GM12874 (cell line): ENCODE measurements around the gene ARMH2.

Experiments
- TF ChIP-seq, protein P1 (sequence below): IDR thresholded peaks from 2 replicates; pipeline ENCODE4 v1.5.1; 2011; ENCODE audit warnings: low read depth, mild to moderate bottlenecking, control low read depth, low read length, moderate library complexity; ENCODE audit not compliant: insufficient read depth

ARMH2 gene

DNA sequence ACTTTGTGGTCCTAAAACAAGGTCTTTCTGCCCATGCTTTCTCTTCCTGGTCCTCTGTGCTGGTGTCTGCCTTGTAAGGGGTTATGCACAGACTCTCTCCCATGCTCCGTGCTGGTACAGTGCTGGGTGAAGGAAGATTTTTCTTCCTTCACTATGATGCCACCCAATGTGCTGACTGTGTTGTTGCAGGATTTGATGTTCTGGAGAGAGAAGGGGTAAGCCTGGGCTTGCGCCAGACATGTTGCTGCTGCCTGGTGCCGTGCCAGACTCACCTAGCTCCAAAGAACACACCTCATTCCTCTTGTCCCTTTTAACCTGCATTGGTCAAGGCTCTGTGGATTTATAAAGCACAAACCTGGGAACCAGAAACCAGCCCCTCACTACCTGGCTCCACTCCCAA lies 28.4 kb upstream of the ARMH2 start:
- TF ChIP-seq, protein P1, sequence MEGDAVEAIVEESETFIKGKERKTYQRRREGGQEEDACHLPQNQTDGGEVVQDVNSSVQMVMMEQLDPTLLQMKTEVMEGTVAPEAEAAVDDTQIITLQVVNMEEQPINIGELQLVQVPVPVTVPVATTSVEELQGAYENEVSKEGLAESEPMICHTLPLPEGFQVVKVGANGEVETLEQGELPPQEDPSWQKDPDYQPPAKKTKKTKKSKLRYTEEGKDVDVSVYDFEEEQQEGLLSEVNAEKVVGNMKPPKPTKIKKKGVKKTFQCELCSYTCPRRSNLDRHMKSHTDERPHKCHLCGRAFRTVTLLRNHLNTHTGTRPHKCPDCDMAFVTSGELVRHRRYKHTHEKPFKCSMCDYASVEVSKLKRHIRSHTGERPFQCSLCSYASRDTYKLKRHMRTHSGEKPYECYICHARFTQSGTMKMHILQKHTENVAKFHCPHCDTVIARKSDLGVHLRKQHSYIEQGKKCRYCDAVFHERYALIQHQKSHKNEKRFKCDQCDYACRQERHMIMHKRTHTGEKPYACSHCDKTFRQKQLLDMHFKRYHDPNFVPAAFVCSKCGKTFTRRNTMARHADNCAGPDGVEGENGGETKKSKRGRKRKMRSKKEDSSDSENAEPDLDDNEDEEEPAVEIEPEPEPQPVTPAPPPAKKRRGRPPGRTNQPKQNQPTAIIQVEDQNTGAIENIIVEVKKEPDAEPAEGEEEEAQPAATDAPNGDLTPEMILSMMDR = no peak

DNA sequence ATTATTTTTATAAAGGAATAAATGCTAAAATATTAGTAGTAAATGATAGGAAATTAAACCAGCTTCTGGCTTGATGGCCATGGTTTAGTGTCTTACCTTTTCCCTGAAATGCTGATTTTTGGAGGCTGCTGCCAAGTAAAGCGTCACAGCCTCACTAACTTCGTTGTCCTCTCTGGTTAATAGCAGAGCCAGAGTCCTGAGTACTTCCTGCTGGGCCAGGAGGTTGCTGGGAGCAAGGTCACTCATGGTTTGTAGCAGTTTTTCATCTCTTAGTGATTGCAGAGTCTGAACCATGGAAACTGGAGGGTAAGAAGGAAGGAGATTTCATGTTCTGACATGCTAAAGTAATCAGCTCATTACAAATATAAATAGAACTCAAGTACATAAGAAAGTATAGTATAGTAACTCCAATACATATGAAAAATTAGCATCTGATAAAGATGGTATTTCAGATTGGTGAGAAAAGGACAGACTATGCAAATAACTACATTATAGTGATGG lies 26.5 kb upstream of the ARMH2 start:
- TF ChIP-seq, protein P1 = no peak

DNA sequence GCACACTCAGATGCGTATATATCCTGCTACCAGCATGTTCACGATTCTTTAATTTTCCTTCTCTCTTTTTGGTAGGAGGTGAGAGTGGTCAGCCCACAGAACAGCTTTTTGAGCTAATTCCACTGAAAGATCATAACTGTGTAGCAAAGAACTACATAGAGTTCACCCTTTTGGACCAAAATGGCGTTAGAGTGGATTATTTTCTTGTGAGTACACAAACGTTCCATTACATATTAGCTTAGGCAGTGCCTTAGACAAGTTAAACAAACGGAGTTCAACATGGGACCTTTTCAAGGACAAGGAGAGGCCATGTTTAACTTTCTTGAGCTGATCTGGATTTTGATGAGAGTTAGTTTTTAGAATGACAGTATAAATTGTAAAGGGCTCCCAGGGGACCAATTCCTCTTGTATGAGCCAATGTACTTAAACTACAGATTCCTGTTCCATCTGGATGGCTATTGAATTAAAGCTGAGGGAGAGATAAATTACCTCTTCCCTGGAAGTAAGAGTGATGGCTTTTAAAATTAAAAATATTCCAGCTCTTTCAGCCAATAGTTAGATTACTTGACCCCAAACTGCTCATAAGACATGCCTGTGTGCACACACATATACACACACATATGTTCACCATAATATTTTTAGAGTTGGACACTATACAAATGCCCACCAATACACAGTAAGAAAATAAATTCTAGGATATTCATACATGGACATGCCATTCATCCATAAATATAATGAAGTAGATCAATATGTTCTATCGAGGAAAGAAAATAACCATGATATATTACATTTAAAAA lies 25.6 kb upstream of the ARMH2 start:
- TF ChIP-seq, protein P1 = no peak

DNA sequence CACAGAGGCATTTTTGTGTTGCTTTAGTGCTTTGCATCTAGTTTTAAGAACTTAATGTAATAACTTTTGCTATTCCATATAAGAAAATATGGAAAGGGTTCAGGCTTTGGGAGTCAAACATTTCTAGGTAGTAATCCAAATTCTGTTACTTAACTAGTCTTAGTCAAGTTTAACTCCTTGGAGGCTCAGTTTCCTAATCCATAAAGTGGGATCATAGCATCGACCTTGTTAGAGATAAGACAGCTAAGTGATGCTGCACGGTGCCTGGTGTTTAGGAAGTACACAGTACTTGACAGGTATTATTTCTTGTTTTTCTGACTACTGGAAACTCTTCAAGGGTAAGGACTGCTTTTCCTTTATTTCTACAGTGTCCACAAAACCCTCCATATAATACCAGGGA lies 24.5 kb upstream of the ARMH2 start:
- TF ChIP-seq, protein P1 = no peak

DNA sequence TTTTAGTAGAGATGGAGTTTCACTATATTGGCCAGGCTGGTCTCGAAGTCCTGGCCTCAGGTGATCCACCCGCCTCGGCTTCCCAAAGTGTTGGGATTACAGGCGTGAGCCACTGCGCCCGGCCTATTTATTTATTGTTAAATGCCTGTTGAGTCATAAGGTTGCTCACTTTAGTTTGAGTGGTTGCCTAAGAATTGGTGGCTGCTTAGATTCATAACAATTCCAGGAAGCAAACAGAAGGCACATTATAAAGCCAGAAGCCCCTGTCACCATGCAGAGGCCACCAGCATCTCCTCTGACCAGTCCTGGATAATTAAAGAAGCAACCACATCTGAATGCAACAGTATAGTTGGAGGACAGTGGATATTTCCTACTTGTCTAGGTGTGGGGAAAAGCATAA lies 24.0 kb upstream of the ARMH2 start:
- TF ChIP-seq, protein P1 = no peak

DNA sequence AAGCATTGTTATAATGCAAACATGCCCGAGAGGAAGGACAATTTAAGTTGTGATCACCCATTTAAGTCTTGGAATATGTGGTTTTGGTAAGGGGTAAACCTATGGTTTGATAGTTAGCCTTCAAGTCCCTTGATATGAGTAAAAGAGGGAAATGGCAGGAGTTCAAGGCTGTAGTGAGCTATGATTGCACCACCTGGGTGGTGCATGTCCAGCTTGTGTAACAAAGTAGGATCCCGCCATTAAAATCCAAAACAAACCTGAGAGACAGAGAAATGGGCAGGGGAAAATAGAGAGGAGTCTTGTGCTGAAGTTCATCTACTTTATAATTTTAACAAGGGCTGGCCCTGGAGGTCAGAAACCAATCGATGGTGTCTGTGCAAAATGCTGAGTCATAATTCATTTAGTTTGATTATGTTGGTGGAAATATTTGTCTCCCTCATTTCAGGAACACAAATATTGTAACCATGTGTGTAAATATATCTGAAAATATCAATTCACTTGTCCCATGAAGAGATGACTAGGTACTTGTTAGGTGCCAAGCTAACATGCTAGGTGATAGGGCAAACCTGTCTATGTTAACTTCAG lies 23.2 kb upstream of the ARMH2 start:
- TF ChIP-seq, protein P1 = no peak

DNA sequence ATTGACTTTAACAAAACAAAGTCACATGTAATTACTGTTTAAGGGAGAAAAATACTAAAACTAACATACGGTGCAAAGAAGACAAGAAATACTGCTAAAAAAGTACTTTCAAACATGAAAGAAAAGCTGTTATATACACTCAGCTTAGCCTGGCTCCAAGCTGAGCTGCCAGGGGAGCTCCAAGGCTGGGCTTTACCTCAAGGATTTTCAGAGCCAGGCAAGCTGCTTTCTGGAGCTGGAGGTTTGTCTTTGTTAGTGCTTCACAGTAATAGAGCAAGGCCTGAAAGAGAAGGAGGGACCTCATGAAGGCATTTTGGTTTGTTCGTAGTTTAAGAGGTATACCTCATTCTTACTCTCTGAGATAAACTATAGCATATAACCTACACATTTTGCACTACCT lies 19.6 kb upstream of the ARMH2 start:
- TF ChIP-seq, protein P1 = no peak
